ENCODE measurements around the gene RNASE7. TPM values are rescaled to one million over a fixed set of nuclear protein-coding genes. Genes with fewer than 3 reads are reported as not detected.

RNASE7 gene
- total RNA-seq, 1 donor from 2014 or later: not detected

DNA sequence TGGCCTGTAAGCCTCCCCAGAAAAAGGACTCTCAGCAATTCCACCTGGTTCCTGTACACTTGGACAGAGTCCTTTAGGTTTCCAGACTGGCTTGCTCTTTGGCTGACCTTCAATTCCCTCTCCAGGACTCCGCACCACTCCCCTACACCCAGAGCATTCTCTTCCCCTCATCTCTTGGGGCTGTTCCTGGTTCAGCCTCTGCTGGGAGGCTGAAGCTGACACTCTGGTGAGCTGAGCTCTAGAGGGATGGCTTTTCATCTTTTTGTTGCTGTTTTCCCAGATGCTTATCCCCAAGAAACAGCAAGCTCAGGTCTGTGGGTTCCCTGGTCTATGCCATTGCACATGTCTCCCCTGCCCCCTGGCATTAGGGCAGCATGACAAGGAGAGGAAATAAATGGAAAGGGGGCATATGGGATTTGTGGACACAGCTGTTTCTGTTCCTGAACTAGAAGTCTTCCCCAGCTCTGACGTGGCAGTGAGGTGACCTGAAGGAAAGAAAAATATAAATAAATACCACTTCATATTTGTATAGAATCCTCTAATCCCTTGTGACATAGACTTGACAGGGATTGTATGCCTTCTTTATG, 1.3 kb downstream of the RNASE7 start:
- no peak for DNase-seq (ENCODE audit: low read depth in 2 of 2)

DNA sequence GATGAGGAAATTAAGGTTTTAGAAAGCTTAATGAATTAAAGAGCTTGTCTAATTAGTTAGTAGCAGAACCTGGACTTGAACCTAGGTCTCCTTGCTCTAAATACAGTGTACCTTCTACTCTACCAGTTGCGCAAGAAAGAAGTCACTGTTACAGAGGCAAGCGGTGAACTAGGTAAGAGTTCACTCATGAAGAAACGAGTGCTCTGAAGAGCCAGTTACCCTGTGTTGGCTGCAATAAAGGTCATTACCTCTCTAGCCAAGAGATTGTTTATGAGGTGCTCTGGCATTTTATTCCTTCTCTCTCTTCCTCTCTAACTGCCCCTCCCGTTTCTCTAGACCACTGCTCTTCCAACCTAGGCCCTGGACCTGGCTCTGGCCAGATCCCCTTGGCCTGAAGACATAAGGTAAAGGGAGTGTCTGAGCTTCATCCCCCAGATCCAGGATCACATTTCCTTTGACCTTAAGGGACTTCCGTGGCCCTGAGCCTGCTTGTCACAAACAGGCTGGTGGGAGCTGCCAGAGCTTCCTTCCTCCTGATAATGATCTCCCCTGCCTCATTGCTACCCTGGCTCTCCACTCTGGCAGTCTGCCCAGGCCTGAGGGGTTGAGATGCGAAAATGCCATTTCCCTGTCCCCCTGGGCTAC, 1.9 kb downstream of the RNASE7 start:
- DNase-seq (ENCODE audit: low read depth in 2 of 2): peak in 1 of 2 donors; percentile 45

DNA sequence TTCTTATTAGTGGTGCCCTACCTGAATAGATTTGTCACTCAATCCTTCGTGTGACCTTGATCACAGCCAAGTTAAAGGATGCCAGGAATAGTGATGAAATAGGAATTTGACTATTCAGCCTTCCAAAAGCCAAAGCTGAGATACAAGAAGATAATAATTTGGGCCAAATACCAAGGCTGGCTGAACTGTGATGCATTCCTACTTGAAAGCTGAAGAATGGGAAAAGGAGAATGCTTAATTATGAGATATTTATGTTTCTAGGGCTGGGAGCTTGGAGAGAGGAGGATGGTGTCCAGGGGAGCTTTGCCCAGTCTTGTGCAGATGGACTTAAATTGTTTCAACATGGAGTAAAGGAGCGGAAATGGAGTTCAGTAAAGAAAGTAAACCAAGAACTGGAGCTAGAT, 5.2 kb downstream of the RNASE7 start:
- no peak for DNase-seq (ENCODE audit: low read depth in 2 of 2)

DNA sequence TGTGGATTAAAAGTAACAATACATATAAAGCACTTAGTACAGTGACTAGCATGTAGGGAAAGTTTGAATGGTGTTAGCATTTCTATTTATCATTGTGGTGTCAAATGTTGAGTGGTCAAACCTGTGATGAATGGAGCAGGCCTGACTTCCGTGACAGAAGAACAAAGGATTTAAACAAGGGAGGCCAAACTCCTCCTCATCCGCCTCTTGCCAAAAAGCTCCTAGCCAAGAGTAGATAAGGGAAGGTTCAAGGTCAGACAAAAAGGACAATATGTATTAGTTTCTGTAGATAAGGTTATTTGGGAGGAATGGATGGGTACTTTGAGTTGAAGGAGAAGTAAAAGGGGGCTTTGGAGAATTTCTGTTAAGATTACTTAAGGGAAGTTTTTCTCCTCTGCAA, 6.5 kb downstream of the RNASE7 start:
- DNase-seq (ENCODE audit: low read depth in 2 of 2): peak in 1 of 2 donors; percentile 41

DNA sequence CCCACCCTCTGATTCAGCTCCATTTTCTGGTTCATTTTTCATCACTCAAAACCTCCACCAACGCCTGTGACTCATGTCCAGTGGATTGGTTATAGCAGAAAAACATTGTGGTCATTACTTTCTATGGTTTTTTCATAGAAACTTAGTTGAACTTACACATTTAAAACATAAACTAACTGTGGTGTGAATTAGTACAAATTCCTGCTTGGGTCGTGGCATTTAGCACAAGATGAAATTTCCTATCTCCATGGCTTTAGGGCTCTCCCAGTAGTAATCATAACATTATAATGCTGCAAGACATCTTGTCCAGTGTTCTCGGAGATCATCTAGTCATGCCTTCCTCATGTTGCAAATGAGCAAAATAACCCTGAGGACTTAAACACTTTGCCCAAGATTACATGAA, 7.1 kb downstream of the RNASE7 start:
- no peak for DNase-seq (ENCODE audit: low read depth in 2 of 2)

DNA sequence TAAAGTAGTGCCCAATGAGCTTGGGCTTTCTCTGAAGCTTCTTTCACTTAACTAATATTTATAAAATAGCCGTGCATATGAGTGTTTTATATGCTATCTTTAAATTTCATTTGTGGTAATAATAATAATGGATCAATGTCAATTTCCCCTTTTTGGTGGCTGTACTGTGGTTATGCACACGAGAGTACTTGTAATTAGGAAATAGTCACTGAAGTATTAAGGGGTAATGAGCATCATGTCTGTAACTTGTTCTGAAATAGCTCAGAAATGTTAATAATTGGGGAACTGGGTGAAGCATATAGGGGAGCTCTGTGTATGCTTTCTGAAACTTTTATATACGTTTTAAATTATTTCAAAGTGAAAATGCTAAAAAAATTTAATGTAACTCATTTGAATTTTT, 8.4 kb downstream of the RNASE7 start:
- DNase-seq (ENCODE audit: low read depth in 2 of 2): no peak

DNA sequence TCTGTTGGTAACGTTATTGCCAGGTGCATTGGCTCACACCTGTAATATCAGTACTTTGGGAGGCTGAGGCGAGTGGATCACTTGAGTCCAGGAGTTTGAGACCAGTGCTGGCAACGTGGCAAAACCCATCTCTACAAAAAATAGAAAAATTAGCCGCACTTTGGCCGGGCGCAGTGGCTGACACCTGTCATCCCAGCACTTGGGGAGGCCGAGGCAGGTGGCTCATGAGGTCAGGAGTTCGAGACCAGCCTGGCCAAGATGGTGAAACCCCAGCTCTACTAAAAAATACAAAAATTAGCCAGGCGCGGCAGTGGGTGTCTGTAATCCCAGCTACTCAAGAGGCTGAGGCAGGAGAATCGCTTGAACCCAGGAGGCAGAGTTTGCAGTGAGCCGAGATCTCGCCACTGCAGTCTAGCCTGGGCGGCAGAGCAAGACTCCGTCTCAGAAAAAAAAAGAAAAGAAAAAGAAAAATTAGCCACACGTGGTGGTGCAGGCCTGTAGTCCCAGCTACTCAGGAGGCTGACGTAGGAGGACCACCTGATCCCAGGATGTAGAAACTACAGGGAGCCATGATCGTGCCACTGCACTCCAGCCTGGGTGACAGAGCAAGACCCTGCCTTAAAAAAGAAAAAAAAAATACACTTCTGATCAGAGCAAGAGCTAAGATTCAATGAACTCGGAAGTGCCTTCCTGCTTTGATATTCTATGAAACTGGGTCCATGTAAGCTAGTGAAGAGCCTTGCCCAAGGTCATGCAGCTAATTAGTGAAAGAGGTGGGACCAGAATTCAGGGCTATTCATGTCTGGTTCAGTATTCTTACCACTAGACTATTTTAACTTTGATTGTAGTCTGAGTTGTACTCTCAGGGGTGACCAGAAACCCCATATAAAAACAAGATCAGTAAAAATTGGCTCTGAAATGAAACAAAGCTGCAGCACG, 11.3 kb downstream of the RNASE7 start:
- DNase-seq (ENCODE audit: low read depth in 2 of 2): no peak

DNA sequence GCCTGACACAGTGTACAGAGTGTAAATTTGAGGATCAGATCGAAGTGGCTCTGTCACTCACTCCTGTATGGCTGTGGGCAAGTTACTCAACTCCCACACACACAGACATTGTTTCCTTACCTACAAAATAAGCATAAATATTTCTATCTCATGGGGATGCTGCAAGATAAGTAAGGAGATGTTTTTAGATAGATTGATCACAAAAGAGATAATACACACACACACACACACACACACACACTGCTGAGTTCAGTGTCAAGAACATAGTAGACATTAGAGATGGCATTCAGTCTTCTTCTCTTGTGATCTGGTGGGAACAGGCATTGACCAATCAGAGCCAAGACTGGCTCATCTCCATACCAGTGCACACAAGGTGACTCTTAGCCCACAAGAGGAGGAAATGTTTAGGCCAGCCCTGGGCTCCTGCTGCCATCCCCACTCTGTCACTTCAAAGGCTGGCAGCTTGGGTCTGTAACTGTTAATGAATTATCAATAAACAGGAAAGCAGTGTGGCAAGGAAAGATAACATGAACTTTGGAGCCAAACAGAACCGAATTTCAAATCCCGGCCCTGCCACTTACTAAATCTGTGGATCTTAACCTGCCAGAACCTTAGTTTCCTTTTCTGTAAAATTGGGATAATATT, 12.1 kb downstream of the RNASE7 start:
- no peak for DNase-seq (ENCODE audit: low read depth in 2 of 2)

DNA sequence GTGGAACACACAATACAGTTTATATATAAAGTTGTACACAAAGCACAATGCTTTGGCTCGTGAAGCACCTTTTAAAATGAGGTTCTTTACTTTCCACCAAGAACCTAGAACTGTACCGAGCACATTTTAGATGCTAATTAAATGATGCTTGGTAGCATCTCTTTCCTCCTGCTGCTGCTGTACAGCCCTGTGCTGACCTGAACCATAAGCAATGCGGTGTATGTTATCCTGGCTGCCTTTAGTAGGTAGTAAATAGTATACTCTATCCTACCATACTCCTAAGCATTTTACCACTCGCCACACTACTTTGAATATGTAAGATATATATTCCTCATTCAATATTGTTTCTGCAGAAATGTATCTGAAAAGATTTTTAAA, 12.6 kb downstream of the RNASE7 start:
- DNase-seq (ENCODE audit: low read depth in 2 of 2): no peak

DNA sequence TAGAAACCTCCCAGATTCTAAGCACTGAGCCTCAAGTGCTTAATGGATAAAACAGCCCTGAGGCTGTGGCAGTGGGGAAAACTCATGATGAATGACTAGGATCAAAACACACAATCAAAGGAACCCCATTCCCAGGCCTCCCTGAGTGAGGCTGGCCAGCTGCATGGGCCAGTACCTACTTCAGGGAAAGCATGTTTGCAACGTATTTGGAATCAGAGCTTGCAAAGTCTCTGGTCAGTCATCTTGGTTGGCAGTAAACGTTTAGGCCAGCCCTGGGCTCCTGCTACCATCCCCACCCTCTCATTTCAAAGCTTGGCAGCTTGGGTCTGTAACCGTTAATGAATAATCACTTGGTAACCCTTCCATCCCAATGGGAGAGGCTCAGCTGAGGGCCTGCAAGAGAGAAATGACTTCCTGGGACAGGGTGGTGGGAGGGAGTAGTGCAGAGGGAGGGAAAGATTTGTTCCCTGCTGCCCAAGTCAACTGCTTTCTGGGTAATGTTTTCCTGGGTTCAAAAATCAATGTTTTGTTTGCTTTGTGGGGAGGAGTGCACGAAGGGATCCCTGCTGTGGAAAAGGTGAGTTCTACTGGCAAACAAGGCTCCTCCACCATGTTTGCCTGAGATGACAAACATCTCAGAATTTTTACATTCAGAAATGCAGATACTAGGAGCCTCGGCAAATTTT, 13.4 kb downstream of the RNASE7 start:
- no peak for DNase-seq (ENCODE audit: low read depth in 2 of 2)

DNA sequence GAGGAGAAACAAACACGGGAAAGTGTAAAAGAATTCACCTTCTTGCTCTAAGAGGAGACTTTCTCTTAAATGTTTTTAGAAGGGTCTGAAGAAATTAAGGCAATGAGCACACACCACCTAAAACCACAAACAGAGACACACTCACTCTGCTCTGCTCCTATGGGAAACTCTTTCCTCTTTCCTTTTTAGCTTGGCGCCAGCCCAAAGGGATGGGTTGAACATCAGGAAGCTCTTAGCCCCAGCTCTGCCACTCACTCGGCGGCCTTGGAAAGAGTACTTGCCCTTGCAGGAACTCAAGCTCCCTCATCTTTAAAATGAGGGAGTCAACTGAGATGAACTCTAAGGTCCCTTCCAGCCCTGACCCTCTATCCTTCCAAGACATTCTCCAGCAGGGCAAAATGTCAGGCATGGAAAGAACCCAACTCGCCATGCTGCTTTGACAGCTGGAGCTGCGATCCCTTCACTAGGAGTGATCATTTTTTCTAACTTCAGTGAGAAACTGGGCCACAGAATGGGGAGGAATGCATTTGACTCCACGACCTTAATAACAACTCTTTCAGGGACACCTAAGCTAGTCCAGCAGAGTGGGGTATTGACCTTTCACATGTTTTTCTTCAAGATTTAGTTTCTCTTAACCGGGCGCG, 14.5 kb downstream of the RNASE7 start:
- peak; percentile 10 to 61 for DNase-seq (ENCODE audit: low read depth in 2 of 2)

DNA sequence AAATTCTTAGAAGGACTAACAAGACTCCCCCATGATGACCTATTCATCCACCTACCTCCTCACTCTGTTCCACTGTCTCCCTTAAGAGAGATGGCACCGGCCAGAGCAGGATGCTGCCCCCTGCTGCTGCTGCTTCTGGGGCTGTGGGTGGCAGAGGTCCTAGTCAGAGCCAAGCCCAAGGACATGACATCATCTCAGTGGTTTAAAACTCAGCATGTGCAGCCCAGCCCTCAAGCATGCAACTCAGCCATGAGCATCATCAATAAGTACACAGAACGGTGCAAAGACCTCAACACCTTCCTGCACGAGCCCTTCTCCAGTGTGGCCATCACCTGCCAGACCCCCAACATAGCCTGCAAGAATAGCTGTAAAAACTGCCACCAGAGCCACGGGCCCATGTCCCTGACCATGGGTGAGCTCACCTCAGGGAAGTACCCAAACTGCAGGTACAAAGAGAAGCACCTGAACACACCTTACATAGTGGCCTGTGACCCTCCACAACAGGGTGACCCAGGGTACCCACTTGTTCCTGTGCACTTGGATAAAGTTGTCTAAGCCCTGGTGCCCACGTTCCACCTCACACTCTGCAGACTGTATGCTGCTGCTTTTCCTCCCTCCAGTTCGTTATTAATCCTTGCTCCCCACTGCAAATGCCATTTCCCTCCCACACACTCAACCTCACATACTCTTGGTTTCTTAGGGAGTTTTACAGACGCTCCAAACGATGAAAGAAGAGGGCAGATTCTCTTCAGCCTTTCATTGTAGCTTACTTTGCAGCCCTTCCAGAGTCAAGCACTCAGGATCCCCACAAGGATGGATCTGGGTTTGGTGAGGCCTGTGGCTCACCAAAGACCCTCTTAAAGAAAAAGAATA, 15.9 kb downstream of the RNASE7 start, which contains the start of gene RNASE8:
RNASE8 (plus strand) TSS at position 20 of the 873 bp plus-strand sequence; CDS start at position 91, 71 bp downstream.
- no peak for DNase-seq (ENCODE audit: low read depth in 2 of 2)

DNA sequence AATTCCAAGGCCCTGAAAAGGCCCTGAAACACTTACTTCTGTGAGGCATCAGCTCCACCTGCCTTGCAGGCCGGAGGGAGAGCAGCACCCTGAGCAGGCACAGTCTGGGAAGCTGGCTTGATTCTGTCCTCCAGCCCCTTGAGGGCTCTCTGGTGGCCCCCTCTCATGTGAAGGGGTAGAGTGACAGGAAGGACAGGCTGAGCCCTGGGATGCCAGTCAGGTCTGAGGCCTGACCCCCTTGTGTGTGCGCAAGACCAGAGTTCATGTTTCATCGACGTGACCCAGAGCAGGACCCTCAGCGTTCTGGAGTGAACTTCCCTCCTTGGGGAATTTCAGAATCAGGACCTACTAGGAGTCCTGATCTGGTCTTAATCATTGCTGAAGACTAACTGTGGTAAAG, 16.7 kb downstream of the RNASE7 start:
- DNase-seq (ENCODE audit: low read depth in 2 of 2): no peak

DNA sequence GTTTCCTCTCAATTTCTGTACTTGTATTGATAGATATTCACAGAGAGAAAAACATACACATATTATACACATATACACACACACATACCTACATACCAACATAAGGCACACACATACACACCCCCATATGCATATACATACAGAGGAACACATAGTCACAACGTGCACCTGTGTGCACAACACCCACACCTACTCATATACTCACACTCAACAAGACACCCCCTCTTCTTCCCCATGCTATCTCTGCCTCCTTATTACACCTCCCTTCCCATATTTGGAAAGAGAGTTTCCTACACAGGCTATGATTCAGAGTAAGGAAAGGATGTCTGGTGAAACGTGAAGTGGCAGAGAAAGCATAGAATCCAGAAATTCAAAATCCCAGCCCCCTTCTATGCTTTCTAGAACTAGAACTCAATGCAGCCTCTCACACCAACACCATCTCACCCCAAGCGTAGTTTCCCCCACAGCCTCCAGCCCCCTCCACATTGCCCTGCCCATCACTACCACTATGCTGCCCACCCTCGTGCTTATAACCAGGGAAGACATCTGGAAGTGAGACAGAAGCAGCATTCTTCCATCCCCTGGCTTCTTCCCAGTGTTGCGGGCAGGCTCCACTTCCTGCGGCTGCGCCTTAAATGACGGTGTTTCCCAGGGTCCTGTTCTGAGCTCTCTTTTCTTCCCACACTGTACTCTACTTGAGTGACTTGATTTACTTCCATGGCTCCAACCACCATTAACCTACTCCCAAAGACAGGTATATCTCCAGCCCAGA, 17.9 kb downstream of the RNASE7 start:
- DNase-seq (ENCODE audit: low read depth in 2 of 2): no peak

DNA sequence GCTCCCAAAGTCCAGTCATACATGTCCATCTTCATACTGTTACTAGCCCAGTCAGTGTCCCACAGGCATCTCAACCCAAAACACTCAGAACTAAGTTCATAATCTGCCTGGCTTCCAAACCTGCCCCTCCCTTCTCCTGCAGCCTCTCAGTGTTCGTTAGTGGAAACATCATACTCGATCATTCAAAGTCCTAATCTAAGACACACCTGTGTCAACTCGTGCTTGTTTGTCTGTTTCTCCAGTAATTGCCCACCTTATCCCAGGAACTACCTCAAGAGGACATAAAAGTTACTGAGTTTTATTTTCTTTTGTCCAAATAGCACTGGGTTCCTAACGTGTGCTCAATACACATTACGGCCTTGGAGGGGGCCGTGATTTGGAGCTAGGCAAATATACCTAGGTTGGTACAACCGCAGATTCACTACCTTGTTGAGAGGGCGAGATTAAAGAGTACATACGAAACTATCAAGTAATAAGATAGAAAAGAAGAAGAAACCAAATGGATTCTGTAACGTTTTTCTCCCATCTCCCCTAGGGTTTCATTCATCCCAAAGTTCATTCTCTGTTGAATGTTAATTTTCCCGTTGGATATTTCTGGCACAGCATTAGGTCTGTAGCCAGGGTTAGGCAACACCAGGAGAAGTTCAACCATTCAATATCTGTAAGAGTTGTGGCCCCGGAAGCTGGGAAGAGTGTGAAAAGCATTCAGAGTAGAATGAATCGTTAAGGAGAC, 18.6 kb downstream of the RNASE7 start:
- DNase-seq (ENCODE audit: low read depth in 2 of 2): no peak

DNA sequence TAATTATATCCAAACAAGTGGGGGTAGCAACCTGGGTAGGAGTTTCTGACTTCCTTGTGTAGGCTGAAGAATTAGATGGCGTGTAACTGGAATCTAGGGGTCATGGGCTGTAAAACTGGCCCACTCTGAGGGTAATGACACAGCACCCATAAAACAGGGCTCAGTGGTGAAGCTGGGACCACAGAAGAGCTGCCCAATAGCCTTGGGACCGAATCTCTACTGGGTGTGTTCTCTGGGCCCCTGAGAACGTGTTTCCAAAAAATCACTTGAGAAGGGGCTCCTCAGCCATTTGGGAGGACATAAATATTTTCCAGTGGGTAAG, 19.1 kb downstream of the RNASE7 start:
- DNase-seq (ENCODE audit: low read depth in 2 of 2): no peak

DNA sequence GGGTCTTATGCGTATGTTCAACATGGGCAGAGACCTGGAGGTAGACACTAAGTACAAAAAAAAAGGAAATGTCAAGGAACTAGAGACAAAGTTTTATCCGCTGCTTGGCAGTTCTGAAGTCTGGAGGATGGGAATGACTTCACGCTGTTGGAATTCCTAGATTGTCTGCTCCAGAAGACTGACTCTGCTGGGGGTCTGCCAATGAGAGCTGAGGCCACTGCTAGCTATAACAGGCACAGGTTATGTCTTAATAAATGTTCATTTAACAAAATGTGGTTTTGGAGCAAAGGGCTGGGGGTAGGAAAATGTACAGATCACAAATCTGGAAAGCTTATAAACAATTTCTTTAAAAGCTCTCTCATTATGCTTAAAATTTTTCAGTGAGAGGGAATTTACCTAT, 21.3 kb downstream of the RNASE7 start:
- DNase-seq (ENCODE audit: low read depth in 2 of 2): peak in 1 of 2 donors; percentile 49

DNA sequence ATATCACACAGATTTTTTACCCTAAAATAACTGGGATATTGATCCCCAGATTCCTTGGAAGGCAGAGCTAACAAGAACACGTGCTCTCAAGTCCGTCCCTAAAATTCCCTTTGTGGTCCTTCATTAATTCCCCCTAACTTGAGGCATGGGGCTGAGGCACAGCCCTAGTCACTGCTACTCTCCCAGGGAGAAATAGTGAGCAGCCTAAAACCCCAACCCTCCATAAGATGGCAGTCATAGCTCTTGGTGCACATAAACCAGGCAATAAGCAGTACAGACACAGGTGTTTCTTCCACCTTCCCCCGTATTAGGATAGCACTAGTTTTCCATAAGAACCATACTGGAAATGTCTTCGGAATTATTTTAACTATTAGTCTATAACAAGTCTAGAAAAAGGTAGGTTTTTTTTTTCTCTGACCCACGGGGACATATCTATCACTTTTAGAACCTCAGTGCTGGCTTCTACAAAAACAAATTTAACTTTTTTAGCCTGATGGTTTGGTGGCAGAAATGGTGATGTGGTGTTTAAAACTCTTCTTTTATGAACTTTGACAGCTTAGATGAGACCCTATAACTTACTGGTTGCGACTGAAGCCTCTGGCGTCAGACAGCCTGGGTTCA, 24.8 kb downstream of the RNASE7 start:
- DNase-seq (ENCODE audit: low read depth in 2 of 2): peak in 1 of 2 donors; percentile 27

Measured in lung microvascular endothelial cell (primary cell).